Stomach (tissue), 4 donors: ENCODE data around the gene CD2BP2.

ENCODE experiments used
- CTCF ChIP-seq, 7 experiments: fragments of 450-650 bp in 4 of 7; fragments of 200-600 bp in 3 of 7; sonication (generic) in 3 of 7; IDR thresholded peaks; one replicate each; pipeline ENCODE4 v1.5.1; 2016 to 2019; ENCODE audit warnings: antibody characterized with exemption in 7 of 7, control low read depth in 2 of 7, mild to moderate bottlenecking in 1 of 7
- EP300 ChIP-seq: sonication (generic); formaldehyde crosslinking; IDR thresholded peaks from one replicate; pipeline ENCODE4 v1.6.1; 2017; ENCODE audit warnings: antibody characterized with exemption
- POLR2A ChIP-seq, 4 donors: fragments of 450-650 bp; IDR thresholded peaks; one replicate each; pipeline ENCODE4 v1.6.1; 2016; ENCODE audit warnings: antibody characterized with exemption in 4 of 4, control low read depth in 2 of 4, mild to moderate bottlenecking in 1 of 4, moderate library complexity in 1 of 4
- POLR2AphosphoS5 ChIP-seq, 3 donors: sonication (generic); formaldehyde crosslinking; IDR thresholded peaks; one replicate each; pipeline ENCODE4 v1.6.1; 2016; ENCODE audit warnings: antibody characterized with exemption in 3 of 3

DNA sequence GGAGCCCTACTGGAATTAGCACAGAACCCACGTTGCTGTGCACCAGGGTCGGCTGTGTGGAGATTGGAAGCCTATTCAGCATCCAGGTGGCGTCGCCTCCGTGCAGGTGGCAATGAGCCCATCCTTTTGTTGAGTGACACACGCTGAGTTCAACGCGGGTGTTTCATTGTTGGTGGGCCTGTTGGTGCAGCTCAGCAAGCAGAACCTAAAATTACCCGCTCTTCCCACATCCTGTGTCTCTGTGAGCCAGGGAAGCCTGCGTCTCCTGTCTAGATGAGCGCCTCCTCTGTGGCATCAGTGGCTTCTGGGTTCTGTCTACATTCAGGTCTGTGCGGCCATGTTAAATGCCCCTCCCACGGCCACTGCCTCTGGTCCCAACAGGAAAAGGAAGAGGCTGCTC is 14.5 kb downstream of the CD2BP2 start:
- TF ChIP-seq POLR2AphosphoS5 (IDR thresholded peaks at IDR 0.05) (no peak), CTCF (IDR thresholded peaks at IDR 0.05) (no peak), POLR2A (IDR thresholded peaks at IDR 0.05) (no peak), EP300 (no peak)
